ENCODE measurements around the gene SURF4. TPM values are rescaled to one million over a fixed set of nuclear protein-coding genes. Genes with fewer than 3 reads are reported as not detected.

Gene SURF4
- total and polyA plus RNA-seq, 8 donors, result 26.4 to 200 (median 132) TPM

GRCh38 chr9:133359399-133360175 lies 16.3 kb downstream of the SURF4 start:
- intact Hi-C loops (cut with DNase I; ENCODE audit: low total_unique reads), result no loop called here
- 36 to 58% (median 49%) methylated on average over 10 to 20 of the region's 20 CpGs for WGBS, 5 donors
- H3K4me3 ChIP-seq, result no peak overlapping the region
- H3K27me3 ChIP-seq, result no peaks in the 10 kb centered on the region
- H3K27ac ChIP-seq, result peak overlapping the region in 2 of 5 donors; percentile 7 to 35
- peaks cover 31 to 65% (median 55%) of the 10 kb centered on the region in 4 donors for H3K4me1 ChIP-seq
- no peaks in the 10 kb centered on the region for H3K9me3 ChIP-seq
- H3K36me3 ChIP-seq, result peaks cover 39 to 63% (median 56%) of the 10 kb centered on the region in 4 donors
- no peak for DNase-seq
- TF ChIP-seq CTCF (IDR thresholded peaks at IDR 0.05), result peak in 3 of 7 experiments; percentile 8 to 32 (median 10)
- no peak for TF ChIP-seq POLR2A (IDR thresholded peaks at IDR 0.05)
- TF ChIP-seq EP300 (IDR thresholded peaks at IDR 0.05), result no peak
- TF ChIP-seq POLR2AphosphoS5 (IDR thresholded peaks at IDR 0.05), result no peak

GRCh38 chr9:133357656-133358055 lies 18.2 kb downstream of the SURF4 start:
- WGBS, 5 donors, result 57 to 82% (median 69%) methylated on average over 10 to 14 of the region's 14 CpGs
- no peaks in the 10 kb centered on the region for H3K27me3 ChIP-seq
- no peak overlapping the region for H3K27ac ChIP-seq
- H3K9me3 ChIP-seq, result no peaks in the 10 kb centered on the region
- intact Hi-C loops (cut with DNase I; ENCODE audit: low total_unique reads), result no loop called here
- peaks cover 30 to 62% (median 55%) of the 10 kb centered on the region in 4 donors for H3K36me3 ChIP-seq
- peak overlapping the region in 2 of 4 donors; percentile 92 to 97 for H3K4me3 ChIP-seq
- DNase-seq, result no peak
- peaks cover 31 to 66% (median 59%) of the 10 kb centered on the region in 4 donors for H3K4me1 ChIP-seq
- TF ChIP-seq POLR2AphosphoS5 (IDR thresholded peaks at IDR 0.05), result no peak
- no peak for TF ChIP-seq EP300 (IDR thresholded peaks at IDR 0.05)
- TF ChIP-seq POLR2A (IDR thresholded peaks at IDR 0.05), result no peak
- no peak for TF ChIP-seq CTCF (IDR thresholded peaks at IDR 0.05)

- Histone ChIP-seq H3K27me3 (no peaks in the 10 kb centered on the region), H3K36me3 (peaks cover 30 to 62% (median 55%) of the 10 kb centered on the region in 4 donors), H3K4me3 (peak within 1 kb of the TSS; percentile 85 to 97 (median 92)), H3K9me3 (no peaks in the 10 kb centered on the region), H3K4me1 (peaks cover 31 to 66% (median 61%) of the 10 kb centered on the region in 4 donors), H3K27ac (peak within 1 kb of the TSS; percentile 52 to 92 (median 81))
- DNase-seq, result peak; percentile 93 to 96
- intact Hi-C loops (cut with DNase I; ENCODE audit: low total_unique reads), result no loop called here
- TF ChIP-seq EP300 (IDR thresholded peaks at IDR 0.05), result no peak
- peak in 1 of 7 experiments; percentile 10 for TF ChIP-seq CTCF (IDR thresholded peaks at IDR 0.05)
- TF ChIP-seq POLR2A (IDR thresholded peaks at IDR 0.05), result no peak
- peak; percentile 52 to 93 (median 81) for TF ChIP-seq POLR2AphosphoS5 (IDR thresholded peaks at IDR 0.05)
- 0 to 2% (median 1%) methylated on average over 32 to 78 of the region's 78 CpGs for WGBS, 5 donors
These were observed 19.3 kb downstream of the SURF4 start, which contains the start of the genes SURF1 and SURF2 for GRCh38 chr9:133356391-133357091. Gene SURF1, minus strand, starts transcription at chr9:133356487. Its CDS starts 34 bp downstream, at chr9:133356453. Gene SURF2, plus strand, starts transcription at chr9:133356550. Its CDS starts 43 bp downstream, at chr9:133356593.

- WGBS, 5 donors, result 0 to 1% (median 0%) methylated on average over 14 to 31 of the region's 31 CpGs
- no peak for TF ChIP-seq EP300 (IDR thresholded peaks at IDR 0.05)
- no peak for TF ChIP-seq POLR2A (IDR thresholded peaks at IDR 0.05)
- no peak for TF ChIP-seq CTCF (IDR thresholded peaks at IDR 0.05)
- TF ChIP-seq POLR2AphosphoS5 (IDR thresholded peaks at IDR 0.05), result no peak
- intact Hi-C loops (cut with DNase I; ENCODE audit: low total_unique reads), result no loop called here
These were observed 19.9 kb downstream of the SURF4 start for GRCh38 chr9:133355881-133356357.

More at GRCh38 chr9:133355881-133356357, 19.9 kb downstream of the SURF4 start:
- H3K27ac ChIP-seq, result peak overlapping the region; percentile 42 to 92 (median 81)
- H3K9me3 ChIP-seq, result no peaks in the 10 kb centered on the region
- peaks cover 30 to 62% (median 55%) of the 10 kb centered on the region in 4 donors for H3K36me3 ChIP-seq
- peaks cover 30 to 70% (median 61%) of the 10 kb centered on the region in 4 donors for H3K4me1 ChIP-seq
- peak overlapping the region; percentile 85 to 97 (median 92) for H3K4me3 ChIP-seq
- H3K27me3 ChIP-seq, result no peaks in the 10 kb centered on the region
- DNase-seq, result no peak
